Endothelial cell of umbilical vein (primary cell): ENCODE data around the gene TRERF1. TPM values are rescaled to one million over a fixed set of nuclear protein-coding genes. Genes with fewer than 3 reads are reported as not detected.

ENCODE experiments used
- BruUV-seq: library from RNA; stranded (reverse); fragments of 400-500 nt; replicated peaks from 2 replicates; lab custom pipeline; 2021; lab: Mats Ljungman, UMichigan
- CTCF ChIA-PET: fragments of 300-600, 350-600 bp; sonication (Branson Sonifier 250); formaldehyde crosslinking; loops from one replicate; lab custom pipeline; 2021; ENCODE audit warnings: antibody characterized with exemption, inconsistent platforms; lab: Charles Lee
- POLR2A ChIA-PET: fragments of 300-600, 350-600 bp; sonication (Branson Sonifier 250); formaldehyde crosslinking; loops from one replicate; lab custom pipeline; 2021; ENCODE audit warnings: antibody characterized with exemption, inconsistent platforms; lab: Charles Lee
- DNase-seq: peaks from one replicate; pipeline ENCODE4 v3.0.0-alpha.2; 2011; ENCODE audit warnings: low read depth, low spot score
- FAIRE-seq: peaks from 2 replicates; lab custom pipeline; 2011; peaks lifted over from hg19 to GRCh38; lab: Jason Lieb, UNC
- H2AFZ ChIP-seq: 2 replicates; pipeline ENCODE4 v1.6.0; 2012; ENCODE audit warnings: low read depth, low read length, control low read depth, inconsistent platforms
- H3K27ac ChIP-seq: 2 replicates; pipeline ENCODE4 v1.5.1; 2011; ENCODE audit warnings: low read depth, mild to moderate bottlenecking, control low read depth, low read length, moderate library complexity; ENCODE audit not compliant: insufficient read depth
- H3K27me3 ChIP-seq, 2 experiments: 2 replicates each; pipeline versions ENCODE4 v1.6.0 to v1.6.1; 2011; ENCODE audit warnings: low read length in 2 of 2, mixed read lengths in 1 of 2; ENCODE audit not compliant: control insufficient read depth in 2 of 2, insufficient read depth in 2 of 2
- H3K36me3 ChIP-seq, 2 experiments: 2 replicates in 1 of 2; 3 replicates in 1 of 2; pipeline ENCODE4 v1.5.1; 2011; ENCODE audit warnings: low read length in 2 of 2, mild to moderate bottlenecking in 1 of 2, moderate library complexity in 1 of 2; ENCODE audit not compliant: control insufficient read depth in 2 of 2, insufficient read depth in 2 of 2; ENCODE audit errors: extremely low read depth in 1 of 2
- H3K4me1 ChIP-seq: 3 replicates; pipeline ENCODE4 v1.5.1; 2011; ENCODE audit warnings: mild to moderate bottlenecking, low read length; ENCODE audit not compliant: control insufficient read depth, insufficient read depth; ENCODE audit errors: extremely low read depth
- H3K4me2 ChIP-seq: 2 replicates; pipeline ENCODE4 v1.6.1; 2011; ENCODE audit warnings: low read length, control low read depth, mixed read lengths; ENCODE audit not compliant: insufficient read depth
- H3K4me3 ChIP-seq, 3 experiments: fragments of 200-600 bp in 1 of 3; sonication (generic), shearing (Covaris generic) in 1 of 3; replicated peaks in 1 of 3; 2 replicates each; pipeline ENCODE4 v1.5.1; 2011 to 2016; ENCODE audit warnings: control low read depth in 3 of 3, low read length in 3 of 3, mild to moderate bottlenecking in 2 of 3, inconsistent platforms in 1 of 3, low read depth in 1 of 3, moderate library complexity in 1 of 3; ENCODE audit not compliant: insufficient read depth in 1 of 3
- H3K79me2 ChIP-seq: 2 replicates; pipeline ENCODE4 v1.6.0; 2012; ENCODE audit warnings: low read length, inconsistent platforms; ENCODE audit not compliant: control insufficient read depth, insufficient read depth
- H3K9ac ChIP-seq: replicated peaks from 2 replicates; pipeline ENCODE3; 2011; ENCODE audit warnings: low read length, control low read depth; ENCODE audit not compliant: insufficient read depth; ENCODE audit errors: extremely low read depth
- H3K9me1 ChIP-seq: replicated peaks from 3 replicates; pipeline ENCODE4 v1.6.0; 2011; ENCODE audit warnings: mild to moderate bottlenecking, low read length; ENCODE audit not compliant: control insufficient read depth, insufficient read depth; ENCODE audit errors: extremely low read depth
- H3K9me3 ChIP-seq: replicated peaks from 2 replicates; pipeline ENCODE4 v1.5.1; 2012; ENCODE audit warnings: low read length, inconsistent platforms; ENCODE audit not compliant: control insufficient read depth, insufficient read depth
- H4K20me1 ChIP-seq: replicated peaks from 2 replicates; pipeline ENCODE3; 2011; ENCODE audit warnings: mild to moderate bottlenecking, low read length; ENCODE audit not compliant: control insufficient read depth, insufficient read depth; ENCODE audit errors: extremely low read depth
- CTCF ChIP-seq, 2 donors: IDR thresholded peaks; 1 replicate in 1 of 2; 2 replicates in 1 of 2; pipeline ENCODE4 v1.5.1; 2011; ENCODE audit warnings: low read length in 2 of 2, mild to moderate bottlenecking in 2 of 2, moderate library complexity in 2 of 2, control low read depth in 1 of 2, inconsistent platforms in 1 of 2, low read depth in 1 of 2; ENCODE audit not compliant: insufficient read depth in 1 of 2; ENCODE audit errors: extremely low read depth in 1 of 2
- EZH2 ChIP-seq: IDR thresholded peaks from 2 replicates; pipeline ENCODE4 v1.6.1; 2012; ENCODE audit warnings: borderline replicate concordance, low read depth, mild to moderate bottlenecking, moderate library complexity, low read length, inconsistent platforms; ENCODE audit not compliant: severe bottlenecking
- FOS ChIP-seq: IDR thresholded peaks from 2 replicates; pipeline ENCODE4 v1.6.1; 2011; ENCODE audit warnings: mild to moderate bottlenecking, low read length, moderate library complexity, borderline replicate concordance; ENCODE audit not compliant: insufficient read depth
- GATA2 ChIP-seq: IDR thresholded peaks from 2 replicates; pipeline ENCODE4 v1.7.0; 2011; ENCODE audit warnings: low read depth, mild to moderate bottlenecking, moderate library complexity, mixed read lengths, low read length; ENCODE audit not compliant: insufficient read length, insufficient read depth
- JUN ChIP-seq: IDR thresholded peaks from 2 replicates; pipeline ENCODE4 v1.6.1; 2011; ENCODE audit warnings: borderline replicate concordance, low read depth; ENCODE audit not compliant: insufficient read length, insufficient read depth
- MAX ChIP-seq: IDR thresholded peaks from 2 replicates; pipeline ENCODE4 v1.6.1; 2011; ENCODE audit not compliant: insufficient read depth, insufficient read length
- MYC ChIP-seq: IDR thresholded peaks from one replicate; pipeline ENCODE4 v1.6.1; 2011; ENCODE audit warnings: mild to moderate bottlenecking, low read depth, low read length
- POLR2A ChIP-seq: IDR thresholded peaks from 2 replicates; pipeline ENCODE4 v1.6.1; 2012; ENCODE audit warnings: low read depth, mild to moderate bottlenecking, control low read depth, low read length
- POLR2AphosphoS5 ChIP-seq: IDR thresholded peaks from 2 replicates; pipeline ENCODE4 v1.6.1; 2012; ENCODE audit warnings: low read depth, mild to moderate bottlenecking, control low read depth, low read length, moderate library complexity; ENCODE audit not compliant: insufficient read depth
- dilution Hi-C: fragments of 300-500 bp; cut with MboI; formaldehyde crosslinking; loops from one replicate; pipeline ENCODE4 v1.15.0; 2019; ENCODE audit warnings: low sequenced_read_pairs; ENCODE audit not compliant: extremely low pct_ligation_motif_present
- intact Hi-C: fragments of 100-400 bp; cut with micrococcal nuclease; formaldehyde crosslinking; loops from one replicate; pipeline ENCODE4 v1.10.0; 2022
- polyA plus RNA-seq, 4 experiments: library from polyadenylated mRNA; depleted of rRNA in 3 of 4; stranded (reverse) in 3 of 4; unstranded in 1 of 4; fragments of >200 nt; gene quantifications; 2 replicates each; pipeline versions ENCODE4 v1.2.1 to v1.2.3, GENCODE V29; 2011 to 2012; ENCODE audit warnings: missing spikeins in 1 of 4
- total RNA-seq: library from RNA; stranded (reverse); gene quantifications from 2 replicates; pipeline ENCODE4 v1.2.3, GENCODE V29; 2021

The TRERF1 gene
- total and polyA plus RNA-seq, 2 donors (not counting 3 experiments of a cell fraction or from before 2014, with no cell fraction given), result 0.73 to 5.5 TPM

GRCh38 chr6:42241915-42242314 is 209.8 kb downstream of the TRERF1 start:
- no peak for FAIRE-seq
- H3K4me1 ChIP-seq, result no peaks in the 10 kb centered on the region
- H3K9me3 ChIP-seq, result no peaks in the 10 kb centered on the region
- POLR2A ChIA-PET, result no interaction called here
- no peaks in the 10 kb centered on the region for H4K20me1 ChIP-seq
- intact Hi-C loops, result no loop called here
- H2AFZ ChIP-seq, result no peak overlapping the region
- no peak overlapping the region for H3K9ac ChIP-seq
- TF ChIP-seq POLR2A (no peak), MAX (no peak), GATA2 (no peak), CTCF (IDR thresholded peaks at IDR 0.05; ENCODE audit: extremely low read depth in 1 of 2, insufficient read depth in 1 of 2, low read depth in 1 of 2, low read length in 2 of 2) (no peak), JUN (no peak), POLR2AphosphoS5 (no peak), EZH2 (no peak), FOS (no peak), MYC (no peak)
- H3K4me2 ChIP-seq, result no peak overlapping the region
- CTCF ChIA-PET, result interaction anchor here (1.4 kb wide), 1 partner anchor 306 kb away, joined by 6 read pairs; no protein-coding TSS in a partner anchor
- H3K27ac ChIP-seq, result no peak overlapping the region
- no TSS peak for BruUV-seq
- no peaks in the 10 kb centered on the region for H3K36me3 ChIP-seq
- no peak for DNase-seq
- dilution Hi-C loops, result no loop called here
- no peaks in the 10 kb centered on the region for H3K9me1 ChIP-seq
- H3K4me3 ChIP-seq, result no peak overlapping the region
- H3K27me3 ChIP-seq, result no peaks in the 10 kb centered on the region
- H3K79me2 ChIP-seq, result no peaks in the 10 kb centered on the region
